Lower lobe of right lung (tissue), 2 donors: ENCODE data around the gene PBX1. TPM values are rescaled to one million over a fixed set of nuclear protein-coding genes. Genes with fewer than 3 reads are reported as not detected.

ENCODE experiments used
- ATAC-seq, 2 donors: fragments of 200-7000 bp; cut with Tn5 transposase; one replicate each; pipeline ENCODE4 v1.9.1; 2020 to 2022; ENCODE audit warnings: mild to moderate bottlenecking in 2 of 2, moderate library complexity in 2 of 2
- DNase-seq: peaks from one replicate; pipeline ENCODE4 v3.0.0-alpha.2; 2020
- H3K27ac ChIP-seq: fragments of 200-600 bp; one replicate; pipeline ENCODE4 v1.8.0; 2022
- H3K27me3 ChIP-seq: fragments of 200-600 bp; one replicate; pipeline ENCODE4 v1.8.0; 2022; ENCODE audit warnings: low read depth
- H3K36me3 ChIP-seq: fragments of 200-600 bp; one replicate; pipeline ENCODE4 v1.8.0; 2022; ENCODE audit warnings: mild to moderate bottlenecking
- H3K4me1 ChIP-seq: fragments of 200-600 bp; one replicate; pipeline ENCODE4 v1.8.0; 2022
- H3K4me3 ChIP-seq: fragments of 200-600 bp; one replicate; pipeline ENCODE4 v1.8.0; 2022; ENCODE audit warnings: mild to moderate bottlenecking
- H3K9me3 ChIP-seq: fragments of 200-600 bp; one replicate; pipeline ENCODE4 v1.8.0; 2022
- intact Hi-C: fragments of 100-400 bp; cut with DNase I; formaldehyde crosslinking; loops from one replicate; pipeline ENCODE4 v1.11.0; 2022
- total RNA-seq: library from RNA; stranded (reverse); fragmentation: NEBNext Ultra II Directional; extraction: Animal tissue kit (Norgen Biotek cat#: 25700); gene quantifications from one replicate; pipeline ENCODE4 v1.2.1, GENCODE V29; 2021
- TF ChIP-seq, protein P1 (sequence below): fragments of 200-600 bp; IDR thresholded peaks from one replicate; pipeline ENCODE4 v1.8.0; 2022; ENCODE audit warnings: antibody characterized with exemption, mild to moderate bottlenecking
- donor health status: DM: no; HTN: yes; CAD: no; lungs with severe emphysema.

PBX1 gene
- total RNA-seq, 1 donor from 2014 or later = 58.1 TPM

DNA sequence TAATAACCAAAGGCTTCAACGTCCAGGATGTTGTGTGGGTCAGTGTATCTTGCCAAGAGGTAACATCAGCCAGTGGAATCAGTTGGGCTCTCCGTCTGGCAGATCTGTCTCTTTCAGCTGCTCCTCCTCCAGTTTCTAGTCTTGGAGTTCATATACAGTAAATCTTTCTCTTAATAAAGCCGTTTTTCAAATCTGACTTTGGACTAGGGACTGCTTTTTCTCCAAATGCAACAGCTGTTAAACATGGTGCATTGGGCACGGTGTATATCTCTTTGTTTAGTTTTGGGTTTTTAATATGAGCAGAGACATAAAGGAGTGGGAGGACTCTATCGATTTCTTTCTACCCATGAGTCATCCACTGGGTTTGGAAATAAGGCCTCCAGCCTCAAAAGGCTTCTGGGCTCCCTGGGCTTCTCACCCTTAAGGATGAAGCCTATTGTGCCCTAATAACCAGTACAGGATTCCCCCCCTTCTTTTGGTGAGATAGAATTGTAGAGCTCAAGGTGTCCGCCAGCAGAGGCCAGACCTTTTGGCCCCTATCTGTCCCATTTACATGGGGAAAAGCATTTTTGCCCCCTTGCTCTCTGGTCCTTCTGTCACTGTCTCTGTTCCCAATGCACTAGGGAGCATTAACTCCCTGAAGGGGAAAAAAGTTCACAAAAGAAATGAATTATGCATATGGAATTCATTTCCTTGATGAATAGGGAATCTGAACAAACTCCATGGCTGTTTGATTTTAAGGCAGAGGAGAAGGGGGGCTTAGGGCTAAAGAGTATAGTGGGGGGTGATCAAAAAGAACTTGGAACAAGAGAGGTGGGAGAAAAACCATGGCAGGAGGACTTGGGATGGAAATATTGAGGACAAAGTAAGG is 86.0 kb downstream of the PBX1 start:
- Histone ChIP-seq H3K36me3 (peaks cover 5% of the 10 kb centered on the region), H3K4me3 (no peak overlapping the region), H3K27ac (no peak overlapping the region), H3K9me3 (no peaks in the 10 kb centered on the region), H3K4me1 (peaks cover 44% of the 10 kb centered on the region), H3K27me3 (no peaks in the 10 kb centered on the region)
- TF ChIP-seq, protein P1, sequence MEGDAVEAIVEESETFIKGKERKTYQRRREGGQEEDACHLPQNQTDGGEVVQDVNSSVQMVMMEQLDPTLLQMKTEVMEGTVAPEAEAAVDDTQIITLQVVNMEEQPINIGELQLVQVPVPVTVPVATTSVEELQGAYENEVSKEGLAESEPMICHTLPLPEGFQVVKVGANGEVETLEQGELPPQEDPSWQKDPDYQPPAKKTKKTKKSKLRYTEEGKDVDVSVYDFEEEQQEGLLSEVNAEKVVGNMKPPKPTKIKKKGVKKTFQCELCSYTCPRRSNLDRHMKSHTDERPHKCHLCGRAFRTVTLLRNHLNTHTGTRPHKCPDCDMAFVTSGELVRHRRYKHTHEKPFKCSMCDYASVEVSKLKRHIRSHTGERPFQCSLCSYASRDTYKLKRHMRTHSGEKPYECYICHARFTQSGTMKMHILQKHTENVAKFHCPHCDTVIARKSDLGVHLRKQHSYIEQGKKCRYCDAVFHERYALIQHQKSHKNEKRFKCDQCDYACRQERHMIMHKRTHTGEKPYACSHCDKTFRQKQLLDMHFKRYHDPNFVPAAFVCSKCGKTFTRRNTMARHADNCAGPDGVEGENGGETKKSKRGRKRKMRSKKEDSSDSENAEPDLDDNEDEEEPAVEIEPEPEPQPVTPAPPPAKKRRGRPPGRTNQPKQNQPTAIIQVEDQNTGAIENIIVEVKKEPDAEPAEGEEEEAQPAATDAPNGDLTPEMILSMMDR = no peak
- DNase-seq = no peak
- intact Hi-C loops = no loop called here
- no peak for ATAC-seq

DNA sequence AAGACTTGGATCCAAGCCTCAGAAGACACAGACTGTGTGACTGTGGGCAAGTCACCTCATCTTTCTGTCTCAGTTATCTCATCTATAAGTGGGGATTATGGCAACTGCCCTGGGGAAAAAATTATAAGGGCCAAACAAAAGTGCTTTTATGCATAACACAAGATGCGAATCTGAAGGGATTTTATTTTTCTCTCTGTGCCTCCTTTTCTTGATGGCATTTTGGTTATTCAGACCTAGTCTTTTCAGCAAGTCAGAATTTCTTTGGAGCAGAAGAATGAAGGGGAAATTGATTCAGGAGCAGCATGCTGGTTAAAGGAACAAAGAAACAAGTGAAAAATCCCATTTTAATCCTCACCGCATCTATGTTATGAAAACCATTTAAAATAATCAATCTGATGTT is 86.9 kb downstream of the PBX1 start:
- H3K27ac ChIP-seq = no peak overlapping the region
- TF ChIP-seq, protein P1 = no peak
- intact Hi-C loops = no loop called here
- peaks cover 36% of the 10 kb centered on the region for H3K4me1 ChIP-seq
- peaks cover 5% of the 10 kb centered on the region for H3K36me3 ChIP-seq
- no peaks in the 10 kb centered on the region for H3K27me3 ChIP-seq
- ATAC-seq (no peak), DNase-seq (no peak)
- no peaks in the 10 kb centered on the region for H3K9me3 ChIP-seq
- no peak overlapping the region for H3K4me3 ChIP-seq

DNA sequence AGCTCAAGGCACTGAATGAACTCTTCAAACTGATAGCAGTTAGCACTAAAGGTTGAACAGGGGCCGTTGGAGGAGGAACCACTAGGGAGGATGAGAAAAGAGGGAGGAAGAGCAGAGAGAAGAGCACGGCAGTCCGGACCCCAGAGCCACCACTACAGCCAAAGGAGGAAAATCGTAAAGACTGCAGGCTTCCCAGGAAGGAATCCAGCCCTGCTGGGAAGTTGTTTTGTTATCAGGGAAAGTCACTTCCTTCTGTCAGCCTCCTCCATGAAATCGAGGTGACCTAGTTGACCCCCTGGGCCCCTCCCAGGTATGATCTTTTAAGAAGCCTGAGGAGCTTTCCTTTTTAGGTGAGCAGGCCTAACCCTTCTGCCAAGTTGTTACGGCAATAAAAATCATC is 88.2 kb downstream of the PBX1 start:
- no peaks in the 10 kb centered on the region for H3K9me3 ChIP-seq
- H3K27ac ChIP-seq = no peak overlapping the region
- no peaks in the 10 kb centered on the region for H3K27me3 ChIP-seq
- peaks cover 4% of the 10 kb centered on the region for H3K36me3 ChIP-seq
- peaks cover 35% of the 10 kb centered on the region for H3K4me1 ChIP-seq
- H3K4me3 ChIP-seq = no peak overlapping the region
- TF ChIP-seq, protein P1 = no peak
- ATAC-seq (no peak), DNase-seq (no peak)
- intact Hi-C loops = no loop called here

DNA sequence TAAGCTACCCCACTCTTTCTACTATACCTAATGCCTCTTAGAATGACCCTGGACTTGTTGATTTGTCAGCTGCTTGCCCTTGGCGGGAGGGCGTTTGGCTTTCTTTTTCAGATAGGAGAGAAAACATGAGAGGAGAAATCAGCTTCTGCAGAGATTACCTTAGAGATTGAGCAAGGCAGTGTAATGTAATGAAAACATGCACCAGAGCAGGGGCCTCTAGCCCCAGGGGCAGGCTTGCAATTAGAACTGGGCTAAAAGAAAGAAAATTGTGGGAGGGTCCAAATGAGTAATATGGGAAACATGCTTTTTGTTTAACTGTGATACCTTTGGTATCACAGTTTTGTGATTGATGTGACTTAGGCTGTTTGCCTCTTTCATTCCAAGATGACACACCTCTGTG is 89.7 kb downstream of the PBX1 start:
- TF ChIP-seq, protein P1 = no peak
- ATAC-seq (no peak), DNase-seq (no peak)
- no peaks in the 10 kb centered on the region for H3K36me3 ChIP-seq
- no peak overlapping the region for H3K27ac ChIP-seq
- H3K4me1 ChIP-seq = peaks cover 35% of the 10 kb centered on the region
- no peaks in the 10 kb centered on the region for H3K27me3 ChIP-seq
- no peaks in the 10 kb centered on the region for H3K9me3 ChIP-seq
- no peak overlapping the region for H3K4me3 ChIP-seq
- intact Hi-C loops = no loop called here

DNA sequence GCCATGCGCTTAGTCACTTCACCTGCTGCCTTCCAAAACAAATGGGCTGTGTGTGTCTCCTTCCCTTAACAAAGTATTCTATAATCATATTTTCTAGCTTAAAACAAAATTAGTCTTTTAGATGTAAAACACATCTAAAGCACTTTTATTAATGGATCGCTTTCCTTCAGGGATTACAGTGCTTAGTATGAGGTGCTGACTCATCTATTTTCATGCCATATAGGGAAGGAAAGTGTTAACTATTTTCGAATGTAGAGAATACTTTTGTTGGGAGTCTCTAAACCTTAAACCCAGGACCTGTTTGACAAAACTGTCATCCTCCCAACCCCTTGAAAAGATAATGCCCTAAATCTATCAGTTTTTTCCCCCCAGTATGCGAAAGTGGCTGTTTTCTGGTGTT is 90.2 kb downstream of the PBX1 start:
- no peaks in the 10 kb centered on the region for H3K9me3 ChIP-seq
- intact Hi-C loops = no loop called here
- no peaks in the 10 kb centered on the region for H3K36me3 ChIP-seq
- no peak for ATAC-seq
- no peaks in the 10 kb centered on the region for H3K27me3 ChIP-seq
- H3K27ac ChIP-seq = no peak overlapping the region
- H3K4me1 ChIP-seq = peaks cover 35% of the 10 kb centered on the region
- TF ChIP-seq, protein P1 = no peak
- DNase-seq = no peak
- no peak overlapping the region for H3K4me3 ChIP-seq
